GM23338 (cell line): Measurements from ENCODE around the gene GAS2L3. TPM values are rescaled to one million over a fixed set of nuclear protein-coding genes. Genes with fewer than 3 reads are reported as not detected.

Experiments used
- ATAC-seq: fragments of 200-7000 bp; cut with Tn5 transposase; 3 replicates; pipeline ENCODE4 v1.9.1; 2020
- DNase-seq: peaks from one replicate; pipeline ENCODE4 v3.0.0-alpha.2; 2015; ENCODE audit warnings: low spot score
- H2AFZ ChIP-seq: fragments of 200-600 bp; sonication (generic); 2 replicates; pipeline ENCODE4 v1.8.0; 2016; ENCODE audit warnings: antibody characterized with exemption, mild to moderate bottlenecking, moderate library complexity
- H3F3A ChIP-seq: fragments of 200-600 bp; sonication (generic); replicated peaks from 2 replicates; pipeline ENCODE4 v1.8.0; 2017; ENCODE audit warnings: antibody characterized with exemption, mixed run types, low read depth
- H3K27ac ChIP-seq: fragments of 200-600 bp; sonication (generic); 2 replicates; pipeline ENCODE4 v1.6.1; 2016; ENCODE audit warnings: low read depth
- H3K27me3 ChIP-seq: fragments of 200-600 bp; sonication (generic); 2 replicates; pipeline ENCODE4 v1.8.0; 2016; ENCODE audit warnings: mild to moderate bottlenecking, mixed run types, moderate library complexity; ENCODE audit not compliant: insufficient read depth
- H3K36me3 ChIP-seq: fragments of 200-600 bp; sonication (generic); 2 replicates; pipeline ENCODE4 v1.8.0; 2016; ENCODE audit warnings: mild to moderate bottlenecking; ENCODE audit not compliant: insufficient read depth
- H3K4me1 ChIP-seq: fragments of 200-600 bp; sonication (generic); 2 replicates; pipeline ENCODE4 v1.8.0; 2016; ENCODE audit warnings: mild to moderate bottlenecking, moderate library complexity; ENCODE audit not compliant: insufficient read depth
- H3K4me2 ChIP-seq: fragments of 200-600 bp; sonication (generic); 2 replicates; pipeline ENCODE4 v1.7.1; 2017; ENCODE audit warnings: mixed run types
- H3K4me3 ChIP-seq: fragments of 200-600 bp; sonication (generic); 2 replicates; pipeline ENCODE4 v1.6.1; 2016; ENCODE audit warnings: mixed run types
- H3K79me2 ChIP-seq: fragments of 200-600 bp; sonication (generic); replicated peaks from 2 replicates; pipeline ENCODE4 v1.8.0; 2017; ENCODE audit warnings: mild to moderate bottlenecking; ENCODE audit not compliant: insufficient read depth
- H3K9me2 ChIP-seq: fragments of 200-600 bp; sonication (generic); 2 replicates; pipeline ENCODE4 v1.8.0; 2017; ENCODE audit not compliant: insufficient read depth
- H4K20me1 ChIP-seq: fragments of 200-600 bp; sonication (generic); replicated peaks from 2 replicates; pipeline ENCODE4 v1.8.0; 2017; ENCODE audit warnings: mild to moderate bottlenecking; ENCODE audit not compliant: insufficient read depth
- H3K27ac Mint-ChIP-seq: 2 replicates; pipeline ENCODE4 v1.8.0; 2020; ENCODE audit warnings: inconsistent platforms, mild to moderate bottlenecking, moderate library complexity, mixed read lengths
- H3K27me3 Mint-ChIP-seq: 3 replicates; pipeline ENCODE4 v1.8.0; 2022; ENCODE audit warnings: low read depth, mild to moderate bottlenecking, moderate library complexity, mixed read lengths, inconsistent platforms; ENCODE audit not compliant: insufficient read depth, poor library complexity
- H3K36me3 Mint-ChIP-seq: 3 replicates; pipeline ENCODE4 v1.8.0; 2021; ENCODE audit warnings: low read depth, mild to moderate bottlenecking, inconsistent platforms, moderate library complexity, mixed read lengths
- H3K4me1 Mint-ChIP-seq: 3 replicates; pipeline ENCODE4 v1.8.0; 2020; ENCODE audit warnings: mild to moderate bottlenecking, inconsistent platforms, mixed read lengths
- H3K4me3 Mint-ChIP-seq: 3 replicates; pipeline ENCODE4 v1.8.0; 2021; ENCODE audit warnings: moderate library complexity, mild to moderate bottlenecking, inconsistent platforms, mixed read lengths
- H3K9me3 Mint-ChIP-seq: 3 replicates; pipeline ENCODE4 v1.8.0; 2020; ENCODE audit warnings: moderate library complexity, mild to moderate bottlenecking, inconsistent platforms, mixed read lengths
- CREB1 ChIP-seq: fragments of 250-450 bp; sonication (Bioruptor Pico); IDR thresholded peaks from 2 replicates; pipeline ENCODE4 v1.5.0; 2020; ENCODE audit warnings: low read depth, mild to moderate bottlenecking, moderate library complexity
- CTCF ChIP-seq, 2 experiments: fragments of 200-600 bp in 1 of 2; sonication (generic) in 1 of 2; conservative IDR thresholded peaks; 2 replicates each; pipeline versions ENCODE4 v1.5.1 to v1.6.1; 2016 to 2017; ENCODE audit warnings: antibody characterized with exemption in 2 of 2, low read depth in 2 of 2, mild to moderate bottlenecking in 2 of 2, moderate library complexity in 1 of 2
- ETS1 ChIP-seq: IDR thresholded peaks from 2 replicates; pipeline ENCODE4 v1.6.1; 2016; ENCODE audit warnings: antibody characterized with exemption
- NANOG ChIP-seq: IDR thresholded peaks from 2 replicates; pipeline ENCODE4 v1.6.1; 2016; ENCODE audit warnings: antibody characterized with exemption, borderline replicate concordance
- POLR2AphosphoS5 ChIP-seq: IDR thresholded peaks from 2 replicates; pipeline ENCODE4 v1.6.1; 2016; ENCODE audit warnings: antibody characterized with exemption, low read depth
- STAT1 ChIP-seq: IDR thresholded peaks from one replicate; pipeline ENCODE4 v1.6.1; 2016; ENCODE audit warnings: antibody characterized with exemption; ENCODE audit not compliant: unreplicated experiment
- ZNF462 ChIP-seq: fragments of 250-450 bp; sonication (Bioruptor Pico); IDR thresholded peaks from 2 replicates; pipeline ENCODE4 v1.5.0; 2020; ENCODE audit warnings: mild to moderate bottlenecking, moderate library complexity
- polyA plus RNA-seq: library from polyadenylated mRNA; unstranded; fragments of >200 nt; fragmentation: Nextera tagmentation; extraction: Ambion mirVana; gene quantifications from 2 replicates; pipeline ENCODE4 v1.2.1, GENCODE V29; 2016
- total RNA-seq: library from RNA; depleted of rRNA; stranded (reverse); fragments of >200 nt; shearing (Covaris generic); gene quantifications from 2 replicates; pipeline ENCODE4 v1.2.3, GENCODE V29; 2014

The GAS2L3 gene
- total and polyA plus RNA-seq, 2 experiments from 2014 or later = 9.7 to 22.3 TPM

GRCh38 chr12:100646896-100647295 lies 73.4 kb downstream of the GAS2L3 start (continued):
- TF ChIP-seq ZNF462 (CRISPR knock-in tag) = no peak
- TF ChIP-seq NANOG = no peak
- no peak for TF ChIP-seq POLR2AphosphoS5

- no peak overlapping the region for H3K4me3 Mint-ChIP-seq
- TF ChIP-seq STAT1 = no peak
- TF ChIP-seq CREB1 (CRISPR knock-in tag) = no peak
- TF ChIP-seq POLR2AphosphoS5 = no peak
- no peak for TF ChIP-seq ETS1
- TF ChIP-seq CTCF (conservative IDR thresholded peaks at IDR 0.05; ENCODE audit: low read depth in 2 of 2) = peak; percentile 44 to 61
- ATAC-seq = no peak
Observed at GRCh38 chr12:100651108-100651507, 77.6 kb downstream of the GAS2L3 start.

More at GRCh38 chr12:100651108-100651507, 77.6 kb downstream of the GAS2L3 start:
- no peak overlapping the region for H3K27ac Mint-ChIP-seq
- peaks cover 6% of the 10 kb centered on the region; the same call in 2 of the 3 replicates for H3K36me3 Mint-ChIP-seq
- Histone ChIP-seq H3K4me1 (no peaks in the 10 kb centered on the region), H3K9me2 (0 out of 2 replicates have a peak, but pooled peaks cover 9% of the 10 kb centered on the region), H3K27ac (no peak overlapping the region), H3K79me2 (no peaks in the 10 kb centered on the region), H3K4me2 (no peak overlapping the region), H3K27me3 (no peaks in the 10 kb centered on the region), H3K36me3 (no peaks in the 10 kb centered on the region), H4K20me1 (no peaks in the 10 kb centered on the region), H2AFZ (no peak overlapping the region), H3F3A (no peaks in the 10 kb centered on the region), H3K4me3 (no peak overlapping the region)
- H3K27me3 Mint-ChIP-seq = no peaks in the 10 kb centered on the region
- peaks cover 11% of the 10 kb centered on the region; the same call in 2 of the 3 replicates for H3K9me3 Mint-ChIP-seq
- DNase-seq = no peak
- no peaks in the 10 kb centered on the region for H3K4me1 Mint-ChIP-seq
